Measurements from ENCODE around the gene CDNF.

Gene CDNF

DNA sequence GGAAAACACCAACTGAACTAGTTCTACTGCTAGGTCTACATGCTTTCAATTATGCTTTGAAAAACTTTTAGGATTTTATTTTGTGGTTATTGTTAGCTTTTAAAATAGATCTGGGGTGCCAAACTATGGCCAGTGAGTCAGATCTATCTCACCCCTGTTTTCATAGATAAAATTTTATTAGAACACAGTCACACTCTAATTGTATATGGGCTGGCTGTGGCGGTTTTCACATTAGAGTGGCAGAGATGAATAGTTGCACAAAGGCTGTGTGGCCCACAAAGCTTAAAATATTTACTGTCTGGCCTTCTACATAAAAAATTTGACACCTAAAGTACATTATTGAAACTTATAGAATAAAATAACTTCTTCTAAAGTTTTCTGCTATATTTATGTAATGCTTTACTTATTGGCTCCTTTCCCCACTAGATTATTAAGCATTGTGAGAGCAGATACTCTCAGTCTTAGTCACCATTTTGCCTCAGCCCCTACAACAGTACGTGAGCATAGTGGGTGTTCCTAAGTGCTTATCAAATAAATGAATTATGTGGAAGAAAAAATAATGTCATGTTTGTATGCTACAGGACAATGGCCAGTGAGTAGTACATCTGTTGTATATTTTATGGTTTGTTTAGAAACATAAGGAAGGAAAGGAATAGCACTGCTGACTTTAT lies 35.4 kb upstream of the CDNF start:
- TF ChIP-seq SIN3A (IDR thresholded peaks at IDR 0.05; ENCODE audit: borderline replicate concordance, insufficient read depth, low read length), result no peak
- no peak for TF ChIP-seq TAF1 (IDR thresholded peaks at IDR 0.05; ENCODE audit: borderline replicate concordance, insufficient read depth, low read length)
- TF ChIP-seq FOXP2 (optimal IDR thresholded peaks at IDR 0.05; ENCODE audit: borderline replicate concordance, extremely low read depth, extremely low read length, insufficient read depth), result no peak
- TF ChIP-seq POLR2AphosphoS5 (IDR thresholded peaks at IDR 0.05; ENCODE audit: low read depth, low read length), result no peak
- TF ChIP-seq, protein P1, sequence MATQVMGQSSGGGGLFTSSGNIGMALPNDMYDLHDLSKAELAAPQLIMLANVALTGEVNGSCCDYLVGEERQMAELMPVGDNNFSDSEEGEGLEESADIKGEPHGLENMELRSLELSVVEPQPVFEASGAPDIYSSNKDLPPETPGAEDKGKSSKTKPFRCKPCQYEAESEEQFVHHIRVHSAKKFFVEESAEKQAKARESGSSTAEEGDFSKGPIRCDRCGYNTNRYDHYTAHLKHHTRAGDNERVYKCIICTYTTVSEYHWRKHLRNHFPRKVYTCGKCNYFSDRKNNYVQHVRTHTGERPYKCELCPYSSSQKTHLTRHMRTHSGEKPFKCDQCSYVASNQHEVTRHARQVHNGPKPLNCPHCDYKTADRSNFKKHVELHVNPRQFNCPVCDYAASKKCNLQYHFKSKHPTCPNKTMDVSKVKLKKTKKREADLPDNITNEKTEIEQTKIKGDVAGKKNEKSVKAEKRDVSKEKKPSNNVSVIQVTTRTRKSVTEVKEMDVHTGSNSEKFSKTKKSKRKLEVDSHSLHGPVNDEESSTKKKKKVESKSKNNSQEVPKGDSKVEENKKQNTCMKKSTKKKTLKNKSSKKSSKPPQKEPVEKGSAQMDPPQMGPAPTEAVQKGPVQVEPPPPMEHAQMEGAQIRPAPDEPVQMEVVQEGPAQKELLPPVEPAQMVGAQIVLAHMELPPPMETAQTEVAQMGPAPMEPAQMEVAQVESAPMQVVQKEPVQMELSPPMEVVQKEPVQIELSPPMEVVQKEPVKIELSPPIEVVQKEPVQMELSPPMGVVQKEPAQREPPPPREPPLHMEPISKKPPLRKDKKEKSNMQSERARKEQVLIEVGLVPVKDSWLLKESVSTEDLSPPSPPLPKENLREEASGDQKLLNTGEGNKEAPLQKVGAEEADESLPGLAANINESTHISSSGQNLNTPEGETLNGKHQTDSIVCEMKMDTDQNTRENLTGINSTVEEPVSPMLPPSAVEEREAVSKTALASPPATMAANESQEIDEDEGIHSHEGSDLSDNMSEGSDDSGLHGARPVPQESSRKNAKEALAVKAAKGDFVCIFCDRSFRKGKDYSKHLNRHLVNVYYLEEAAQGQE (IDR thresholded peaks at IDR 0.05; ENCODE audit: insufficient read depth in 1 of 2, low read depth in 2 of 2, low read length in 2 of 2), result no peak

- TF ChIP-seq FOXP2 (optimal IDR thresholded peaks at IDR 0.05; ENCODE audit: borderline replicate concordance, extremely low read depth, extremely low read length, insufficient read depth) (no peak), POLR2AphosphoS5 (IDR thresholded peaks at IDR 0.05; ENCODE audit: low read depth, low read length) (no peak), TAF1 (IDR thresholded peaks at IDR 0.05; ENCODE audit: borderline replicate concordance, insufficient read depth, low read length) (no peak)
- TF ChIP-seq, protein P1 (IDR thresholded peaks at IDR 0.05; ENCODE audit: insufficient read depth in 1 of 2, low read depth in 2 of 2, low read length in 2 of 2), result no peak
Measured at GRCh38 chr10:14860791-14861190, 23.0 kb upstream of the CDNF start.

DNA sequence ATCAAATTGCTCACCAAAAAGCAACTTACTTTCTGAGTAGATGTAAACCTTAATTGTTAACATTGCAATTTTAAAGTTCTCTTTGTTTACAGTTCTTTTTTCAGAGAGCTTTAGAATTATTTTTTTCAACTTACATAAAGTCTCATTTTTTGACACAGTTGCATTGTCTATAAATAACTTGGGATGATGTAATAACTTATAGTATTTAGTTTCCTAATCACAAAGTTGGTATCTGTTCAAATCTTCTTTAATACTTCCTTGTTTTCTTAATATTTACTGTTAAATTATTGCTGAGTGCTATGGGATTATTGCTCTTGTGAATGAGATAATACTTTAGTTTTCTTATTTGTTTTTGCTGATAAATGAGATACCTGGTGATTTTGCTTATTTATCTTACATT lies 21.9 kb upstream of the CDNF start:
- TF ChIP-seq FOXP2 (optimal IDR thresholded peaks at IDR 0.05; ENCODE audit: borderline replicate concordance, extremely low read depth, extremely low read length, insufficient read depth), result no peak
- TF ChIP-seq POLR2AphosphoS5 (IDR thresholded peaks at IDR 0.05; ENCODE audit: low read depth, low read length), result no peak
- TF ChIP-seq SIN3A (IDR thresholded peaks at IDR 0.05; ENCODE audit: borderline replicate concordance, insufficient read depth, low read length), result no peak
- TF ChIP-seq, protein P1 (IDR thresholded peaks at IDR 0.05; ENCODE audit: insufficient read depth in 1 of 2, low read depth in 2 of 2, low read length in 2 of 2), result no peak
- no peak for TF ChIP-seq TAF1 (IDR thresholded peaks at IDR 0.05; ENCODE audit: borderline replicate concordance, insufficient read depth, low read length)

- TF ChIP-seq TAF1 (IDR thresholded peaks at IDR 0.05; ENCODE audit: borderline replicate concordance, insufficient read depth, low read length) (no peak), SIN3A (IDR thresholded peaks at IDR 0.05; ENCODE audit: borderline replicate concordance, insufficient read depth, low read length) (no peak), POLR2AphosphoS5 (IDR thresholded peaks at IDR 0.05; ENCODE audit: low read depth, low read length) (no peak), FOXP2 (optimal IDR thresholded peaks at IDR 0.05; ENCODE audit: borderline replicate concordance, extremely low read depth, extremely low read length, insufficient read depth) (no peak)
- TF ChIP-seq, protein P1 (IDR thresholded peaks at IDR 0.05; ENCODE audit: insufficient read depth in 1 of 2, low read depth in 2 of 2, low read length in 2 of 2), result no peak
Measured at GRCh38 chr10:14859043-14859442, 21.2 kb upstream of the CDNF start.

All from PFSK-1 (cell line).